Lung microvascular endothelial cell (primary cell): ENCODE results near the gene NTRK3. TPM values are rescaled to one million over a fixed set of nuclear protein-coding genes. Genes with fewer than 3 reads are reported as not detected.
"Not testable (repeated sequence)": the region's sequence is repeated elsewhere in the genome, so short reads cannot be mapped to it uniquely, and the experiment has no call there.

Experiments used
- DNase-seq, 2 donors: peaks; one replicate each; pipeline versions ENCODE4 v3.0.0 to v3.0.0-alpha.2; 2010; ENCODE audit warnings: low read depth in 2 of 2
- total RNA-seq: library from RNA; depleted of rRNA; stranded (reverse); fragments of >200 nt; gene quantifications from 2 replicates; pipeline ENCODE4 v1.2.1, GENCODE V29; 2014

Gene NTRK3
- total RNA-seq, 1 donor from 2014 or later = not detected

- DNase-seq = not testable (repeated sequence)
These were observed 223.1 kb downstream of the NTRK3 start for GRCh38 chr15:88033421-88033820.

- DNase-seq = no peak
These were observed 223.8 kb downstream of the NTRK3 start for GRCh38 chr15:88032787-88033186.

- DNase-seq = no peak
These were observed 225.1 kb downstream of the NTRK3 start for GRCh38 chr15:88031461-88031860.

- no peak for DNase-seq
These were observed 226.8 kb downstream of the NTRK3 start for GRCh38 chr15:88029696-88030095.

- no peak for DNase-seq
These were observed 228.5 kb downstream of the NTRK3 start for GRCh38 chr15:88028024-88028423.

- DNase-seq = no peak
These were observed 232.6 kb downstream of the NTRK3 start for GRCh38 chr15:88023914-88024313.

- no peak for DNase-seq
These were observed 233.8 kb downstream of the NTRK3 start for GRCh38 chr15:88022716-88023115.

GRCh38 chr15:88021601-88022000 lies 234.9 kb downstream of the NTRK3 start:
- no peak for DNase-seq

- no peak for DNase-seq
These were observed 235.7 kb downstream of the NTRK3 start for GRCh38 chr15:88020806-88021205.

- no peak for DNase-seq
These were observed 236.9 kb downstream of the NTRK3 start for GRCh38 chr15:88019656-88020055.

- no peak for DNase-seq
These were observed 237.5 kb downstream of the NTRK3 start for GRCh38 chr15:88018869-88019641.

- DNase-seq = no peak
These were observed 238.8 kb downstream of the NTRK3 start for GRCh38 chr15:88017753-88018152.

- DNase-seq = no peak
These were observed 240.1 kb downstream of the NTRK3 start for GRCh38 chr15:88016406-88016805.

- no peak for DNase-seq
These were observed 241.2 kb downstream of the NTRK3 start for GRCh38 chr15:88015228-88015860.

- DNase-seq = no peak
These were observed 241.9 kb downstream of the NTRK3 start for GRCh38 chr15:88014454-88015160.

GRCh38 chr15:88013111-88013510 lies 243.4 kb downstream of the NTRK3 start:
- no peak for DNase-seq

GRCh38 chr15:88012688-88013087 lies 243.9 kb downstream of the NTRK3 start:
- DNase-seq = no peak

- no peak for DNase-seq
These were observed 244.3 kb downstream of the NTRK3 start for GRCh38 chr15:88012233-88012632.

GRCh38 chr15:88011533-88011932 lies 245.0 kb downstream of the NTRK3 start:
- no peak for DNase-seq

GRCh38 chr15:88006146-88006545 lies 250.4 kb downstream of the NTRK3 start:
- no peak for DNase-seq

- DNase-seq = no peak
These were observed 252.1 kb downstream of the NTRK3 start for GRCh38 chr15:88004399-88004798.

GRCh38 chr15:88003541-88004327 lies 252.8 kb downstream of the NTRK3 start:
- no peak for DNase-seq
